H1 (cell line): ENCODE data around the gene MTAP. TPM values are rescaled to one million over a fixed set of nuclear protein-coding genes. Genes with fewer than 3 reads are reported as not detected.

Source experiments
- CTCF ChIA-PET: fragments of 300-600 bp; sonication (Branson Sonifier 250); formaldehyde crosslinking; loops from one replicate; lab custom pipeline; 2021; ENCODE audit not compliant: partially characterized antibody; lab: Charles Lee
- POLR2A ChIA-PET: fragments of 300-600 bp; sonication (Branson Sonifier 250); formaldehyde crosslinking; loops from one replicate; lab custom pipeline; 2021; ENCODE audit warnings: inconsistent platforms; ENCODE audit not compliant: partially characterized antibody; lab: Charles Lee
- DNase-seq, 2 experiments: peaks; one replicate each; pipeline versions ENCODE4 v3.0.0 to v3.0.0-alpha.2; 2010 to 2022; ENCODE audit warnings: low spot score in 2 of 2, low read depth in 1 of 2, mixed read lengths in 1 of 2
- FAIRE-seq: peaks from 2 replicates; lab custom pipeline; 2011; peaks lifted over from hg19 to GRCh38; lab: Jason Lieb, UNC
- H2AFZ ChIP-seq: 2 replicates; pipeline ENCODE4 v1.8.1; 2012; ENCODE audit warnings: low read length, inconsistent platforms
- H2AK5ac ChIP-seq: 2 replicates; pipeline ENCODE4 v1.6.1; 2013; ENCODE audit warnings: low read depth, low read length
- H2BK120ac ChIP-seq: replicated peaks from 2 replicates; pipeline ENCODE3; 2013; ENCODE audit warnings: low read depth, low read length, inconsistent platforms
- H2BK12ac ChIP-seq: 2 replicates; pipeline ENCODE4 v1.6.1; 2013; ENCODE audit warnings: low read depth, low read length
- H2BK15ac ChIP-seq: 2 replicates; pipeline ENCODE4 v1.6.1; 2013; ENCODE audit warnings: low read length
- H2BK20ac ChIP-seq: 2 replicates; pipeline ENCODE4 v1.6.1; 2013; ENCODE audit warnings: low read length
- H2BK5ac ChIP-seq: 2 replicates; pipeline ENCODE4 v1.6.1; 2013; ENCODE audit warnings: low read depth, low read length
- H3K14ac ChIP-seq: 2 replicates; pipeline ENCODE4 v1.6.1; 2013; ENCODE audit warnings: inconsistent platforms; ENCODE audit not compliant: insufficient read length
- H3K18ac ChIP-seq: 2 replicates; pipeline ENCODE4 v1.6.1; 2013; ENCODE audit warnings: low read length; ENCODE audit errors: extremely low read depth
- H3K23ac ChIP-seq: 2 replicates; pipeline ENCODE4 v1.6.1; 2013; ENCODE audit warnings: inconsistent platforms; ENCODE audit not compliant: insufficient read length
- H3K23me2 ChIP-seq: 2 replicates; pipeline ENCODE4 v1.6.1; 2013; ENCODE audit warnings: low read depth, low read length
- H3K27ac ChIP-seq: 2 replicates; pipeline ENCODE4 v1.6.1; 2011; ENCODE audit warnings: low read depth, low read length, inconsistent platforms
- H3K27me3 ChIP-seq, 4 experiments: replicated peaks in 1 of 4; 1 replicate in 1 of 4; 2 replicates in 3 of 4; pipeline versions ENCODE4 v1.6.1 to v1.8.1; 2011 to 2013; ENCODE audit warnings: low read length in 3 of 4, mild to moderate bottlenecking in 3 of 4, inconsistent platforms in 2 of 4, mixed read lengths in 2 of 4, moderate library complexity in 1 of 4; ENCODE audit not compliant: control insufficient read depth in 3 of 4, insufficient read depth in 3 of 4; ENCODE audit errors: extremely low read depth in 1 of 4
- H3K36me3 ChIP-seq, 4 experiments: 2 replicates each; pipeline versions ENCODE4 v1.6.1 to v1.8.1; 2011 to 2013; ENCODE audit warnings: mild to moderate bottlenecking in 4 of 4, low read length in 3 of 4, moderate library complexity in 2 of 4, control low read depth in 1 of 4, inconsistent platforms in 1 of 4; ENCODE audit not compliant: insufficient read depth in 4 of 4, control insufficient read depth in 2 of 4
- H3K4ac ChIP-seq: replicated peaks from 2 replicates; pipeline ENCODE3; 2013; ENCODE audit warnings: low read length, low read depth, mixed read lengths, inconsistent platforms; ENCODE audit not compliant: insufficient read length
- H3K4me1 ChIP-seq, 4 experiments: replicated peaks in 1 of 4; 1 replicate in 1 of 4; 2 replicates in 3 of 4; pipeline versions ENCODE4 v1.6.1 to v1.8.1; 2011 to 2013; ENCODE audit warnings: low read length in 3 of 4, inconsistent platforms in 2 of 4, mixed read lengths in 1 of 4; ENCODE audit not compliant: insufficient read depth in 4 of 4, control insufficient read depth in 3 of 4
- H3K4me2 ChIP-seq, 2 experiments: 2 replicates each; pipeline versions ENCODE4 v1.6.1 to v1.8.1; 2011 to 2013; ENCODE audit warnings: low read depth in 2 of 2, low read length in 2 of 2, control low read depth in 1 of 2, inconsistent platforms in 1 of 2, mild to moderate bottlenecking in 1 of 2; ENCODE audit not compliant: insufficient read depth in 1 of 2
- H3K4me3 ChIP-seq, 4 experiments: fragments of 200-600, 300-600 bp in 1 of 4; sonication (generic), shearing (Covaris generic), sonication (Bioruptor Twin) in 1 of 4; 2 replicates each; pipeline versions ENCODE4 v1.5.1 to v1.8.1; 2011 to 2016; ENCODE audit warnings: low read length in 4 of 4, low read depth in 3 of 4, control low read depth in 2 of 4, inconsistent platforms in 2 of 4, mild to moderate bottlenecking in 2 of 4, mixed read lengths in 1 of 4, moderate library complexity in 1 of 4; ENCODE audit not compliant: insufficient read depth in 2 of 4; ENCODE audit errors: extremely low read depth in 1 of 4
- H3K56ac ChIP-seq: replicated peaks from 2 replicates; pipeline ENCODE3; 2013; ENCODE audit warnings: low read depth, mild to moderate bottlenecking, mixed read lengths, low read length, inconsistent platforms; ENCODE audit not compliant: insufficient read length
- H3K79me1 ChIP-seq: 2 replicates; pipeline ENCODE4 v1.6.1; 2013; ENCODE audit warnings: low read depth, low read length, control low read depth
- H3K79me2 ChIP-seq, 2 experiments: 2 replicates each; pipeline versions ENCODE4 v1.6.1 to v1.8.1; 2012 to 2013; ENCODE audit warnings: low read length in 2 of 2, mild to moderate bottlenecking in 2 of 2, inconsistent platforms in 1 of 2; ENCODE audit not compliant: insufficient read depth in 2 of 2, control insufficient read depth in 1 of 2
- H3K9ac ChIP-seq, 4 experiments: replicated peaks in 1 of 4; 1 replicate in 1 of 4; 2 replicates in 3 of 4; pipeline versions ENCODE4 v1.6.1 to v1.8.1; 2011 to 2013; ENCODE audit warnings: low read depth in 3 of 4, low read length in 3 of 4, control low read depth in 2 of 4, mild to moderate bottlenecking in 2 of 4, moderate library complexity in 2 of 4, inconsistent platforms in 1 of 4; ENCODE audit errors: extremely low read depth in 1 of 4
- H3K9me3 ChIP-seq, 2 experiments: 2 replicates each; pipeline versions ENCODE4 v1.6.1 to v1.8.1; 2012 to 2013; ENCODE audit warnings: mild to moderate bottlenecking in 2 of 2, moderate library complexity in 2 of 2, control low read depth in 1 of 2, inconsistent platforms in 1 of 2, low read depth in 1 of 2, low read length in 1 of 2, mixed read lengths in 1 of 2; ENCODE audit not compliant: insufficient read depth in 2 of 2
- H4K20me1 ChIP-seq, 2 experiments: replicated peaks in 1 of 2; 2 replicates each; pipeline versions ENCODE3 to v1.8.1; 2011 to 2013; ENCODE audit warnings: inconsistent platforms in 2 of 2, low read length in 2 of 2, mild to moderate bottlenecking in 1 of 2; ENCODE audit not compliant: insufficient read depth in 2 of 2, control insufficient read depth in 1 of 2
- H4K5ac ChIP-seq: 2 replicates; pipeline ENCODE4 v1.6.1; 2013; ENCODE audit warnings: low read length, low read depth, mixed read lengths, inconsistent platforms; ENCODE audit not compliant: insufficient read length
- H4K8ac ChIP-seq: 2 replicates; pipeline ENCODE4 v1.8.0; 2013; ENCODE audit warnings: mild to moderate bottlenecking, moderate library complexity, low read length, inconsistent platforms; ENCODE audit not compliant: insufficient read depth; ENCODE audit errors: extremely low read depth
- H4K91ac ChIP-seq: replicated peaks from 2 replicates; pipeline ENCODE3; 2013; ENCODE audit warnings: low read length, mixed read lengths, inconsistent platforms; ENCODE audit not compliant: insufficient read length
- BACH1 ChIP-seq: IDR thresholded peaks from 2 replicates; pipeline ENCODE4 v1.6.1; 2012; ENCODE audit warnings: low read length, improper control_type of control experiment
- BCL11A ChIP-seq, 2 experiments: IDR thresholded peaks; one replicate each; pipeline ENCODE4 v1.6.1; 2011; ENCODE audit warnings: low read depth in 2 of 2, low read length in 2 of 2, mild to moderate bottlenecking in 2 of 2
- BRCA1 ChIP-seq: IDR thresholded peaks from 2 replicates; pipeline ENCODE4 v1.6.1; 2012; ENCODE audit warnings: low read depth, low read length, improper control_type of control experiment
- CBX5 ChIP-seq: fragments of 300-800, 300-1000 bp; sonication (generic); IDR thresholded peaks from 2 replicates; pipeline ENCODE4 v1.7.1; 2016; ENCODE audit warnings: antibody characterized with exemption, low read length, low read depth
- CBX8 ChIP-seq: fragments of 300-800, 300-1000 bp; sonication (generic); IDR thresholded peaks from 2 replicates; pipeline ENCODE4 v1.7.1; 2016; ENCODE audit warnings: low read depth, low read length, borderline replicate concordance
- EGR1 ChIP-seq: IDR thresholded peaks from 2 replicates; pipeline ENCODE4 v1.6.1; 2011; ENCODE audit warnings: low read depth, low read length, borderline replicate concordance
- GABPA ChIP-seq: IDR thresholded peaks from 2 replicates; pipeline ENCODE4 v1.6.1; 2011; ENCODE audit warnings: mild to moderate bottlenecking, low read length, moderate library complexity, borderline replicate concordance; ENCODE audit not compliant: insufficient read depth
- KDM1A ChIP-seq: fragments of 200-600, 300-600 bp; sonication (generic); IDR thresholded peaks from 2 replicates; pipeline ENCODE4 v1.7.1; 2016; ENCODE audit warnings: mild to moderate bottlenecking, low read length, borderline replicate concordance
- MAFK ChIP-seq: IDR thresholded peaks from 2 replicates; pipeline ENCODE4 v1.6.1; 2012; ENCODE audit warnings: low read depth, mild to moderate bottlenecking, improper control_type of control experiment, low read length
- RAD21 ChIP-seq, 2 experiments: IDR thresholded peaks in 1 of 2; conservative IDR thresholded peaks in 1 of 2; 2 replicates each; pipeline ENCODE4 v1.6.1; 2011; ENCODE audit warnings: low read depth in 2 of 2, low read length in 2 of 2, improper control_type of control experiment in 1 of 2, inconsistent platforms in 1 of 2, mild to moderate bottlenecking in 1 of 2, moderate library complexity in 1 of 2
- RXRA ChIP-seq: IDR thresholded peaks from 2 replicates; pipeline ENCODE4 v1.6.1; 2011; ENCODE audit warnings: low read depth, mild to moderate bottlenecking, low read length, moderate library complexity; ENCODE audit not compliant: insufficient read depth
- SIX5 ChIP-seq: IDR thresholded peaks from 2 replicates; pipeline ENCODE4 v1.6.1; 2011; ENCODE audit warnings: mild to moderate bottlenecking, low read depth, low read length
- SUZ12 ChIP-seq: fragments of 200-600 bp; sonication (generic); IDR thresholded peaks from 2 replicates; pipeline ENCODE4 v1.6.1; 2012; ENCODE audit warnings: mild to moderate bottlenecking, inconsistent platforms, low read length, moderate library complexity, mixed read lengths
- WGBS, 2 experiments: shearing (Covaris generic) in 1 of 2; methylation state at CpG; one replicate each; pipeline versions ENCODE4 v1.1.6 to v1.1.7; 2013 to 2015; ENCODE audit warnings: low lambda C conversion rate in 2 of 2, mixed read lengths in 2 of 2, inconsistent platforms in 1 of 2, low coverage in 1 of 2, missing lambda C conversion rate in 1 of 2; ENCODE audit not compliant: insufficient replicate concordance in 2 of 2, insufficient coverage in 1 of 2, insufficient read length in 1 of 2; ENCODE audit errors: extremely low coverage in 1 of 2, missing lambda C conversion rate in 1 of 2; 5-methylcytosine and 5-hydroxymethylcytosine counted together
- polyA plus RNA-seq, 7 experiments: library from polyadenylated mRNA; depleted of rRNA in 3 of 7; stranded (reverse) in 5 of 7; unstranded in 2 of 7; fragments of >200 nt in 5 of 7; fragments of 200-250 nt in 2 of 7; gene quantifications; 1 replicate in 5 of 7; 2 replicates in 1 of 7; 4 replicates in 1 of 7; pipeline versions ENCODE4 v1.2.1 to v1.2.3, GENCODE V29; 2011 to 2013; ENCODE audit warnings: missing spikeins in 2 of 7, mixed read lengths in 2 of 7
- total RNA-seq: library from RNA; stranded (reverse); fragmentation: NEBNext Ultra II Directional; extraction: Animal tissue kit (Norgen Biotek cat#: 25700); gene quantifications from 2 replicates; pipeline ENCODE4 v1.2.1, GENCODE V29; 2021

The MTAP gene
- total and polyA plus RNA-seq, 2 of the 8 experiments (the other 6 are each of a cell fraction or from before 2014, with no cell fraction given): 16.4 to 100 TPM

GRCh38 chr9:21812946-21813568 lies 10.6 kb downstream of the MTAP start:
- WGBS, 2 experiments: 72% methylated on average over 5 of the region's 5 CpGs; no CpG with 5 or more reads in 1 of the 2 experiments
- DNase-seq (peak in 1 of 2 experiments; percentile 81), FAIRE-seq (peak; percentile 68)
- peaks cover 25 to 35% of the 10 kb centered on the region in 2 experiments for H4K20me1 ChIP-seq
- no peaks in the 10 kb centered on the region for H3K23me2 ChIP-seq
- H3K4me1 ChIP-seq: peaks cover 0 to 2% (median under 1%) of the 10 kb centered on the region in 4 experiments; a peak in 2 of 7 replicates
- H3K4me3 ChIP-seq: no peak overlapping the region
- H2BK15ac ChIP-seq: no peak overlapping the region
- H2BK120ac ChIP-seq: no peak overlapping the region
- no peak overlapping the region for H2BK20ac ChIP-seq
- no peak overlapping the region for H3K4me2 ChIP-seq
- no peak overlapping the region for H2BK5ac ChIP-seq
- H3K18ac ChIP-seq: no peak overlapping the region
- no peaks in the 10 kb centered on the region for H3K9me3 ChIP-seq
- H4K5ac ChIP-seq: no peak overlapping the region
- H2AFZ ChIP-seq: no peak overlapping the region
- H4K91ac ChIP-seq: no peak overlapping the region
- H3K14ac ChIP-seq: no peak overlapping the region
- H3K9ac ChIP-seq: no peak overlapping the region
- no peak overlapping the region for H2AK5ac ChIP-seq
- H3K23ac ChIP-seq: no peak overlapping the region
- peaks cover 32 to 69% (median 60%) of the 10 kb centered on the region in 4 experiments for H3K36me3 ChIP-seq
- no peaks in the 10 kb centered on the region for H3K27me3 ChIP-seq
- peaks cover 8% of the 10 kb centered on the region for H3K79me1 ChIP-seq
- no peak overlapping the region for H3K4ac ChIP-seq
- H2BK12ac ChIP-seq: no peak overlapping the region
- POLR2A ChIA-PET: interaction anchor here (0.9 to 3.9 kb wide), 2 partner anchors 10 to 417 kb away, joined by 4 to 28 read pairs; partner anchors contain the start of gene MTAP
- no peak overlapping the region for H3K56ac ChIP-seq
- H3K27ac ChIP-seq: no peak overlapping the region
- peaks cover 3 to 97% of the 10 kb centered on the region in 2 experiments; a peak in 2 of 4 replicates for H3K79me2 ChIP-seq
- H4K8ac ChIP-seq: no peak overlapping the region
- CTCF ChIA-PET: interaction anchor here (0.7 to 5.0 kb wide), 44 partner anchors 8 to 1070 kb away, joined by 3 to 36 read pairs (median 4); partner anchors contain the start of gene CDKN2B
- TF ChIP-seq CBX8 (no peak), CBX5 (no peak), RAD21 (IDR thresholded peaks at IDR 0.05 in 1 of 2, conservative IDR thresholded peaks at IDR 0.05 in 1 of 2; ENCODE audit: low read depth in 2 of 2, low read length in 2 of 2) (peak; percentile 84 to 88), MAFK (no peak), SIX5 (no peak), KDM1A (peak; percentile 64; the same call in 1 of the 2 replicates), SUZ12 (no peak), GABPA (no peak), BACH1 (no peak), RXRA (no peak), EGR1 (no peak), BRCA1 (no peak), BCL11A (IDR thresholded peaks at IDR 0.05; ENCODE audit: low read depth in 2 of 2, low read length in 2 of 2) (no peak)
